ENCODE measurements around the gene SUN2.

GRCh38 chr22:38796262-38796957, 40.6 kb upstream of the SUN2 start:
- TF ChIP-seq CTCF (IDR thresholded peaks at IDR 0.05) = no peak
- no peak for TF ChIP-seq POLR2AphosphoS5 (IDR thresholded peaks at IDR 0.05; ENCODE audit: low read depth, low read length)
